Measurements from ENCODE around the gene PRUNE2.

The PRUNE2 gene

DNA sequence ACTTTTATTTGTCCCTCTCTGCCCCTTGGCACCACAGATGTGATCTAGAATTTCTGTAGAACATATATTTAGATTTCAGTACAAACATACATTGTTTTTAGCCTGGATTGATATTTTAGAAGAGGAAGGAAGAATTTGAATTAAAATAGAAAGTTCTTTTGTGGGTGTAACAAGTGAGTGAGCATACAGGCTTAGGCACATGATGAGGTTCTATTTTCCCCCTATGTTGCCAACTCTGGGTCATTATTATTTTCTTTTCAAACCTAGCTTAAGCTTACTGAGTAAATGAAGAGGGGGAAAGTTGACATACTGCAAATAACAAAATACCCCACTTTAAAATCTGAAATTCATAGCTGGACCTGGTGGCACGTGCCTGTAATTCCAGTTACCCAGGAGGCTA is 344.0 kb downstream of the PRUNE2 start:
- DNase-seq: no peak

Data from inflammatory macrophage treated with lipopolysaccharide for 1 hour (primary cell).